HEK293 (cell line): ENCODE data around the gene AICDA.

Experiments
- CTCF ChIP-seq: fragments of 450-650 bp; formaldehyde crosslinking; IDR thresholded peaks from 2 replicates; pipeline ENCODE4 v1.5.1; 2016; ENCODE audit warnings: missing biosample characterization, missing genetic modification characterization
- KLF10 ChIP-seq: fragments of 450-650 bp; IDR thresholded peaks from 2 replicates; pipeline ENCODE4 v1.5.1; 2018; ENCODE audit warnings: missing biosample characterization, mild to moderate bottlenecking, missing genetic modification characterization
- TCF7L2 ChIP-seq: IDR thresholded peaks from 2 replicates; pipeline ENCODE4 v1.6.1; 2011; ENCODE audit warnings: low read depth, mild to moderate bottlenecking, inconsistent platforms, low read length, moderate library complexity, borderline replicate concordance
- WT1 ChIP-seq: fragments of 450-650 bp; formaldehyde crosslinking; IDR thresholded peaks from 2 replicates; pipeline ENCODE4 v1.5.1; 2016; ENCODE audit warnings: missing biosample characterization, missing genetic modification characterization
- ZBTB7A ChIP-seq: fragments of 450-650 bp; formaldehyde crosslinking; IDR thresholded peaks from 2 replicates; pipeline ENCODE4 v1.5.1; 2016; ENCODE audit warnings: low read depth, missing biosample characterization, missing genetic modification characterization
- ZNF560 ChIP-seq: fragments of 450-650 bp; formaldehyde crosslinking; IDR thresholded peaks from 2 replicates; pipeline ENCODE4 v1.5.1; 2017; ENCODE audit warnings: missing biosample characterization, missing genetic modification characterization, borderline replicate concordance
- ZNF658 ChIP-seq: fragments of 450-650 bp; formaldehyde crosslinking; IDR thresholded peaks from 2 replicates; pipeline ENCODE4; 2016; ENCODE audit warnings: missing biosample characterization, missing genetic modification characterization
- TF ChIP-seq, protein P1 (sequence below): fragments of 450-650 bp; formaldehyde crosslinking; IDR thresholded peaks from 2 replicates; pipeline ENCODE4; 2016; ENCODE audit warnings: missing biosample characterization, missing genetic modification characterization

GRCh38 chr12:8658346-8658745, 45.7 kb upstream of the AICDA start:
- TF ChIP-seq, protein P1, sequence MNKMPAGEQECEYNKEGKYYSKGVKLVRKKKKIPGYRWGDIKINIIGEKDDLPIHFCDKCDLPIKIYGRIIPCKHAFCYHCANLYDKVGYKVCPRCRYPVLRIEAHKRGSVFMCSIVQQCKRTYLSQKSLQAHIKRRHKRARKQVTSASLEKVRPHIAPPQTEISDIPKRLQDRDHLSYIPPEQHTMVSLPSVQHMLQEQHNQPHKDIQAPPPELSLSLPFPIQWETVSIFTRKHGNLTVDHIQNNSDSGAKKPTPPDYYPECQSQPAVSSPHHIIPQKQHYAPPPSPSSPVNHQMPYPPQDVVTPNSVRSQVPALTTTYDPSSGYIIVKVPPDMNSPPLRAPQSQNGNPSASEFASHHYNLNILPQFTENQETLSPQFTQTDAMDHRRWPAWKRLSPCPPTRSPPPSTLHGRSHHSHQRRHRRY (tag by site-specific recombination), result no peak
- TF ChIP-seq TCF7L2 (no peak), WT1 (tag by site-specific recombination) (no peak), ZBTB7A (tag by site-specific recombination) (no peak), ZNF658 (no peak), ZNF560 (no peak), KLF10 (tag by site-specific recombination) (no peak), CTCF (tag by site-specific recombination) (no peak)
